K562 (cell line): Measurements from ENCODE around the gene KIF18B. TPM values are rescaled to one million over a fixed set of nuclear protein-coding genes. Genes with fewer than 3 reads are reported as not detected.

Experiments
- ATAC-seq: fragments of 200-7000 bp; cut with Tn5 transposase; 3 replicates; pipeline ENCODE4 v1.9.1; 2020; ENCODE audit warnings: moderate library complexity
- BruUV-seq: library from RNA; stranded (reverse); fragments of 400-500 nt; replicated peaks from 2 replicates; lab custom pipeline; 2021; lab: Mats Ljungman, UMichigan
- CTCF ChIA-PET: fragments of 300-600 bp; formaldehyde crosslinking; extraction: SDS; loops from one replicate; lab custom pipeline; 2021; ENCODE audit warnings: low intra/inter-chr PET ratio; lab: Yijun Ruan, JAX
- POLR2A ChIA-PET: fragments of 300-600, 350-650 bp; sonication (Branson Sonifier 250); formaldehyde crosslinking; extraction: SDS; loops from one replicate; lab custom pipeline; 2021; ENCODE audit warnings: antibody characterized with exemption, inconsistent platforms; lab: Yijun Ruan, JAX
- DNase-seq, 4 experiments: peaks; one replicate each; pipeline versions ENCODE4 v3.0.0 to v3.0.0-alpha.2; 2011 to 2018; ENCODE audit warnings: low spot score in 3 of 4, mixed read lengths in 3 of 4; ENCODE audit errors: extremely low read depth in 1 of 4
- FAIRE-seq: peaks from 2 replicates; lab custom pipeline; 2011; peaks lifted over from hg19 to GRCh38; lab: Jason Lieb, UNC
- H2AFZ ChIP-seq: 2 replicates; pipeline ENCODE4 v1.6.0; 2011; ENCODE audit warnings: low read depth, low read length, control low read depth, inconsistent platforms
- H3K27ac ChIP-seq: fragments of 200-600 bp; 3 replicates; pipeline ENCODE4 v1.8.0; 2011; ENCODE audit warnings: low read depth, mild to moderate bottlenecking, control low read depth, inconsistent platforms, low read length, moderate library complexity, mixed read lengths; ENCODE audit errors: extremely low read depth
- H3K27me3 ChIP-seq, 2 experiments: fragments of 300-600 bp in 1 of 2; 2 replicates in 1 of 2; 3 replicates in 1 of 2; pipeline versions ENCODE4 v1.6.0 to v1.8.0; 2011; ENCODE audit warnings: inconsistent platforms in 2 of 2, low read length in 2 of 2, mild to moderate bottlenecking in 1 of 2, mixed read lengths in 1 of 2, moderate library complexity in 1 of 2; ENCODE audit not compliant: control insufficient read depth in 2 of 2, insufficient read depth in 2 of 2
- H3K36me3 ChIP-seq: fragments of 300-600 bp; 3 replicates; pipeline ENCODE4 v1.8.0; 2011; ENCODE audit warnings: mild to moderate bottlenecking, low read length, inconsistent platforms; ENCODE audit not compliant: control insufficient read depth, insufficient read depth
- H3K4me1 ChIP-seq, 2 experiments: fragments of 200-600 bp in 1 of 2; replicated peaks in 1 of 2; 2 replicates in 1 of 2; 3 replicates in 1 of 2; pipeline versions ENCODE4 v1.5.1 to v1.8.0; 2011; ENCODE audit warnings: inconsistent platforms in 2 of 2, low read length in 2 of 2, mild to moderate bottlenecking in 1 of 2, mixed read lengths in 1 of 2, moderate library complexity in 1 of 2; ENCODE audit not compliant: control insufficient read depth in 2 of 2, insufficient read depth in 2 of 2
- H3K4me2 ChIP-seq: 2 replicates; pipeline ENCODE4 v1.6.1; 2011; ENCODE audit warnings: low read length, control low read depth, inconsistent platforms, mixed read lengths; ENCODE audit not compliant: insufficient read depth
- H3K4me3 ChIP-seq: fragments of 200-600 bp; sonication (generic), shearing (Covaris generic); 2 replicates; pipeline ENCODE4 v1.5.1; 2016; ENCODE audit warnings: control low read depth, inconsistent platforms
- H3K79me2 ChIP-seq: fragments of 200-600 bp; 3 replicates; pipeline ENCODE4 v1.8.0; 2011; ENCODE audit warnings: low read length, inconsistent platforms; ENCODE audit not compliant: control insufficient read depth, insufficient read depth
- H3K9ac ChIP-seq, 2 experiments: 2 replicates each; pipeline versions ENCODE4 v1.6.0 to v1.6.1; 2011; ENCODE audit warnings: low read depth in 2 of 2, low read length in 2 of 2, control low read depth in 1 of 2, inconsistent platforms in 1 of 2, mild to moderate bottlenecking in 1 of 2, mixed read lengths in 1 of 2; ENCODE audit not compliant: insufficient read depth in 1 of 2
- H3K9me1 ChIP-seq: one replicate; pipeline ENCODE4 v1.6.0; 2011; ENCODE audit warnings: inconsistent platforms, mild to moderate bottlenecking, low read length, moderate library complexity; ENCODE audit not compliant: control insufficient read depth, insufficient read depth
- H3K9me3 ChIP-seq: replicated peaks from 2 replicates; pipeline ENCODE4 v1.5.1; 2011; ENCODE audit warnings: low read depth, low read length, inconsistent platforms; ENCODE audit not compliant: control insufficient read depth, insufficient read depth
- H4K20me1 ChIP-seq: replicated peaks from 2 replicates; pipeline ENCODE4 v1.6.1; 2011; ENCODE audit warnings: low read length, inconsistent platforms, mixed read lengths; ENCODE audit not compliant: control insufficient read depth, insufficient read depth
- ATF1 ChIP-seq, 2 experiments: fragments of 450-650 bp in 1 of 2; IDR thresholded peaks; 2 replicates each; pipeline ENCODE4 v1.6.1; 2016; ENCODE audit warnings: missing compliant biosample characterization in 1 of 2, missing genetic modification characterization in 1 of 2
- CREB3L1 ChIP-seq: fragments of 450-650 bp; IDR thresholded peaks from 2 replicates; pipeline ENCODE4 v1.6.1; 2014; ENCODE audit warnings: low read depth, mild to moderate bottlenecking, moderate library complexity, borderline replicate concordance
- GMEB1 ChIP-seq: fragments of 250-450 bp; sonication (Bioruptor Pico); IDR thresholded peaks from 2 replicates; pipeline ENCODE4 v1.4.0; 2020; ENCODE audit warnings: mild to moderate bottlenecking
- PBX2 ChIP-seq, 2 experiments: IDR thresholded peaks in 1 of 2; conservative IDR thresholded peaks in 1 of 2; 2 replicates each; pipeline ENCODE4 v1.6.1; 2016; ENCODE audit warnings: low read depth in 2 of 2, mild to moderate bottlenecking in 1 of 2, missing compliant biosample characterization in 1 of 2, missing genetic modification characterization in 1 of 2, moderate library complexity in 1 of 2
- SLC30A9 ChIP-seq: fragments of 250-450 bp; sonication (Bioruptor Pico); IDR thresholded peaks from 2 replicates; pipeline ENCODE4 v1.8.0; 2022; ENCODE audit warnings: mild to moderate bottlenecking, moderate library complexity
- USF2 ChIP-seq: sonication (generic); formaldehyde crosslinking; IDR thresholded peaks from 2 replicates; pipeline ENCODE4 v1.5.0; 2020; ENCODE audit warnings: missing genetic modification reagents
- ZBTB17 ChIP-seq: fragments of 450-650 bp; formaldehyde crosslinking; IDR thresholded peaks from 2 replicates; pipeline ENCODE4 v1.4.0; 2020; ENCODE audit warnings: mild to moderate bottlenecking
- ZBTB7A ChIP-seq: IDR thresholded peaks from 2 replicates; pipeline ENCODE4 v1.6.1; 2011; ENCODE audit warnings: low read depth, mild to moderate bottlenecking, low read length, moderate library complexity, borderline replicate concordance; ENCODE audit not compliant: control insufficient read depth
- ZBTB9 ChIP-seq: fragments of 450-650 bp; formaldehyde crosslinking; IDR thresholded peaks from 2 replicates; pipeline ENCODE4 v1.4.0; 2020; ENCODE audit warnings: mild to moderate bottlenecking, moderate library complexity
- WGBS: fragments of 100-300 bp; shearing (Covaris generic); methylation state at CpG from one replicate; pipeline ENCODE4 v1.1.6; 2016; ENCODE audit warnings: low coverage, mixed read lengths; ENCODE audit not compliant: insufficient coverage; ENCODE audit errors: missing lambda C conversion rate; 5-methylcytosine and 5-hydroxymethylcytosine counted together
- in situ Hi-C: fragments of 300-500 bp; cut with MboI; formaldehyde crosslinking; loops from 4 replicates; pipeline ENCODE4 v1.15.0; 2018; ENCODE audit warnings: inconsistent platforms, mixed read lengths
- intact Hi-C: fragments of 100-400 bp; cut with micrococcal nuclease; formaldehyde crosslinking; loops from 2 replicates; pipeline ENCODE4 v1.14.2; 2022
- polyA plus RNA-seq, 8 experiments: library from polyadenylated mRNA; depleted of rRNA in 4 of 8; stranded (reverse) in 5 of 8; unstranded in 3 of 8; fragments of >200 nt; fragmentation: Nextera tagmentation in 2 of 8; fragmentation: Illumina TruSeq in 1 of 8; extraction: Ambion mirVana in 2 of 8; extraction: Trizol in 1 of 8; gene quantifications; 2 replicates each; pipeline versions ENCODE4 v1.2.1 to v1.2.3, GENCODE V29; 2011 to 2014; ENCODE audit warnings: inconsistent platforms in 1 of 8, missing spikeins in 1 of 8
- total RNA-seq, 7 experiments: library from RNA; depleted of rRNA in 6 of 7; stranded (reverse); fragments of >200 nt in 6 of 7; fragmentation: Illumina TruSeq in 2 of 7; extraction: Trizol in 2 of 7; gene quantifications; 2 replicates each; pipeline versions ENCODE4 v1.2.1 to v1.2.3, GENCODE V29; 2011 to 2021; ENCODE audit warnings: low replicate concordance in 1 of 7

Gene KIF18B
- total and polyA plus RNA-seq, 9 of the 15 experiments (the other 6 are each of a cell fraction or from before 2014, with no cell fraction given): 2.0 to 42.8 (median 13.2) TPM

- Histone ChIP-seq H3K9ac (no peak overlapping the region), H3K27ac (no peak overlapping the region), H4K20me1 (0 out of 2 replicates have a peak, but pooled peaks cover 10% of the 10 kb centered on the region), H3K4me3 (no peak overlapping the region), H3K4me2 (no peak overlapping the region), H3K9me3 (no peaks in the 10 kb centered on the region), H3K36me3 (no peaks in the 10 kb centered on the region), H3K27me3 (peaks cover 2 to 19% of the 10 kb centered on the region in 2 experiments; a peak in 2 of 5 replicates), H3K9me1 (no peaks in the 10 kb centered on the region), H3K4me1 (peaks cover 2 to 15% of the 10 kb centered on the region in 2 experiments; a peak in 4 of 5 replicates), H2AFZ (no peak overlapping the region), H3K79me2 (no peaks in the 10 kb centered on the region)
- no peak for DNase-seq
- CTCF ChIA-PET: interaction anchor here (0.8 to 2.8 kb wide), 3 partner anchors 102 to 180 kb away, joined by 3 to 34 read pairs (median 10); no protein-coding TSS in a partner anchor
- POLR2A ChIA-PET: interaction anchor here (1.0 to 1.3 kb wide), 3 partner anchors 101 to 230 kb away, joined by 3 to 4 read pairs (median 4); no protein-coding TSS in a partner anchor
- ATAC-seq: no peak
- intact Hi-C loops: no loop called here
- no peak for FAIRE-seq
- 30% methylated on average over 2 of the region's 2 CpGs for WGBS
- no TSS peak for BruUV-seq
- in situ Hi-C loops: loop anchor here (5.0 kb wide), 1 partner anchor 98 kb away; no protein-coding TSS in a partner anchor
- TF ChIP-seq ZBTB17 (no peak), USF2 (CRISPR knock-in tag) (no peak), ATF1 (CRISPR knock-in tag; IDR thresholded peaks at IDR 0.05) (no peak), ATF1 (tag; IDR thresholded peaks at IDR 0.05) (no peak), PBX2 (CRISPR knock-in tag; IDR thresholded peaks at IDR 0.05; ENCODE audit: low read depth) (no peak), PBX2 (tag; conservative IDR thresholded peaks at IDR 0.05; ENCODE audit: low read depth) (no peak), ZBTB7A (no peak), ZBTB9 (CRISPR knock-in tag) (no peak), GMEB1 (CRISPR knock-in tag) (no peak), CREB3L1 (no peak), SLC30A9 (CRISPR knock-in tag) (no peak)
These were observed 28.2 kb downstream of the KIF18B start for GRCh38 chr17:44919411-44919810.
